ENCODE results near the gene MINDY4. TPM values are rescaled to one million over a fixed set of nuclear protein-coding genes. Genes with fewer than 3 reads are reported as not detected.

Gene MINDY4
- total and polyA plus RNA-seq, 10 of the 15 experiments (the other 5 are each of a cell fraction or from before 2014, with no cell fraction given), result 0.10 to 0.90 (median 0.40) TPM

DNA sequence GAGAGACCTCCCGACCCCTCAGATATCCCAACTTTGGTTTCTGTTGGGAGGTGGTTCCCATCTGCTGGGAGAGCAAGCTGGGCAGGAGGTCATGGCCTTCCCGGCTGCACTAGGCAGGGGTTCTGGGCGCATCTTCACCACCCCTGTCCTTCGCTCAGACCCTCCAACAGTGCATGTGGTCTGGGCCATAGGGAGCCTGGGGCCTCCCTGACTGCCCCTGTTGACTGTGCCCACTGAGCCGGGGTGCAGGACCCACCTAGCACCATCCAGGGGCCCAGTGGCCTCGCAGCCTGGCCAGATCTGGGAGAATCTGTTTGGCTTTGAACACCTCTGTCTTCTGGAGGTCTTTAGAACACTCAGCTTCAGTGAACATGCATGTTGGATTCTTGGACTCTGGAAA is 38.0 kb upstream of the MINDY4 start:
- POLR2A ChIA-PET, result no interaction called here
- Histone ChIP-seq H3K79me2 (ENCODE audit: control insufficient read depth, insufficient read depth, low read length) (no peaks in the 10 kb centered on the region), H3K9ac (ENCODE audit: control insufficient read depth, insufficient read depth, low read length) (no peak overlapping the region), H3K4me3 (no peak overlapping the region), H3K4me1 (ENCODE audit: control insufficient read depth, insufficient read depth, low read length) (no peaks in the 10 kb centered on the region), H3K36me3 (ENCODE audit: control insufficient read depth in 2 of 2, insufficient read depth in 2 of 2, low read length in 1 of 2) (no peaks in the 10 kb centered on the region), H2AFZ (ENCODE audit: control insufficient read depth, low read depth, low read length) (no peak overlapping the region), H3K9me3 (replicated peaks; ENCODE audit: control insufficient read depth, insufficient read depth, low read length) (no peaks in the 10 kb centered on the region), H4K20me1 (ENCODE audit: control insufficient read depth, insufficient read depth) (no peaks in the 10 kb centered on the region), H3K27me3 (replicated peaks in 1 of 2; ENCODE audit: control insufficient read depth in 2 of 2, insufficient read depth in 2 of 2, low read length in 1 of 2) (peaks cover 6 to 7% of the 10 kb centered on the region in 2 experiments; a peak in 3 of 4 replicates), H3K27ac (ENCODE audit: control insufficient read depth, insufficient read depth) (no peak overlapping the region), H3K4me2 (ENCODE audit: control insufficient read depth, insufficient read depth) (no peak overlapping the region)
- TF ChIP-seq TCF3 (IDR thresholded peaks at IDR 0.05; ENCODE audit: borderline replicate concordance, insufficient read depth, low read depth, low read length), result no peak
- TF ChIP-seq TAF1 (IDR thresholded peaks at IDR 0.05; ENCODE audit: borderline replicate concordance, low read depth, low read length), result no peak
- TF ChIP-seq ZNF592 (IDR thresholded peaks at IDR 0.05), result no peak
- no peak for TF ChIP-seq SMARCA5 (IDR thresholded peaks at IDR 0.05)
- no peak for TF ChIP-seq SIX5 (IDR thresholded peaks at IDR 0.05; ENCODE audit: low read depth, low read length, severe bottlenecking)
- TF ChIP-seq MYC (IDR thresholded peaks at IDR 0.05; ENCODE audit: insufficient read depth, insufficient read length, insufficient replicate concordance, low read length, severe bottlenecking), result no peak
- TF ChIP-seq CREB1 (IDR thresholded peaks at IDR 0.05; ENCODE audit: low read depth), result no peak
- TF ChIP-seq BMI1 (IDR thresholded peaks at IDR 0.05; ENCODE audit: borderline replicate concordance), result no peak
- TF ChIP-seq TARDBP (IDR thresholded peaks at IDR 0.05; ENCODE audit: borderline replicate concordance), result no peak
- no peak for TF ChIP-seq GATAD2B (conservative IDR thresholded peaks at IDR 0.05; ENCODE audit: low read depth)
- TF ChIP-seq SREBF1 (IDR thresholded peaks at IDR 0.05; ENCODE audit: low read length), result no peak
- no peak for TF ChIP-seq PAX8 (IDR thresholded peaks at IDR 0.05)
- TF ChIP-seq, protein P1, sequence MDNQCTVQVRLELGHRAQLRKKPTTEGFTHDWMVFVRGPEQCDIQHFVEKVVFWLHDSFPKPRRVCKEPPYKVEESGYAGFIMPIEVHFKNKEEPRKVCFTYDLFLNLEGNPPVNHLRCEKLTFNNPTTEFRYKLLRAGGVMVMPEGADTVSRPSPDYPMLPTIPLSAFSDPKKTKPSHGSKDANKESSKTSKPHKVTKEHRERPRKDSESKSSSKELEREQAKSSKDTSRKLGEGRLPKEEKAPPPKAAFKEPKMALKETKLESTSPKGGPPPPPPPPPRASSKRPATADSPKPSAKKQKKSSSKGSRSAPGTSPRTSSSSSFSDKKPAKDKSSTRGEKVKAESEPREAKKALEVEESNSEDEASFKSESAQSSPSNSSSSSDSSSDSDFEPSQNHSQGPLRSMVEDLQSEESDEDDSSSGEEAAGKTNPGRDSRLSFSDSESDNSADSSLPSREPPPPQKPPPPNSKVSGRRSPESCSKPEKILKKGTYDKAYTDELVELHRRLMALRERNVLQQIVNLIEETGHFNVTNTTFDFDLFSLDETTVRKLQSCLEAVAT (IDR thresholded peaks at IDR 0.05), result no peak
- BruUV-seq (replicated peaks), result no TSS peak
- CTCF ChIA-PET, result interaction anchor here (1.4 kb wide), 1 partner anchor 182 kb away, joined by 4 read pairs; no protein-coding TSS in a partner anchor
- WGBS (ENCODE audit: insufficient coverage, insufficient replicate concordance, low lambda C conversion rate, missing lambda C conversion rate), result 25% methylated on average over 6 of the region's 6 CpGs
- SMC1A ChIA-PET (ENCODE audit: uncharacterized antibody, unreplicated experiment), result no interaction called here
- ATAC-seq (no peak), DNase-seq (ENCODE audit: low read depth, low spot score) (no peak), FAIRE-seq (no peak)
- RAD21 ChIA-PET (ENCODE audit: unreplicated experiment), result no interaction called here
- intact Hi-C loops (cut with micrococcal nuclease; ENCODE audit: unreplicated experiment) (no loop called here), in situ Hi-C loops (cut with MboI) (no loop called here)
